Left forelimb (tissue), 1 donor: ENCODE measurements around the gene KRTAP2-3.
"Not testable (repeated sequence)": the region's sequence is repeated elsewhere in the genome, so short reads cannot be mapped to it uniquely, and the experiment has no call there.

ENCODE experiments used
- DNase-seq: peaks from one replicate; pipeline ENCODE4 v3.0.0-alpha.2; 2018; ENCODE audit warnings: low spot score

KRTAP2-3 gene

GRCh38 chr17:41060052-41060604, at the start of gene KRTAP2-3:
KRTAP2-3 (minus strand) TSS chr17:41060114; CDS start chr17:41060050, 64 bp downstream.
- no peak for DNase-seq

GRCh38 chr17:41108728-41109386, 48.9 kb upstream of the KRTAP2-3 start:
- DNase-seq: not testable (repeated sequence)

GRCh38 chr17:41107941-41108450, 48.1 kb upstream of the KRTAP2-3 start:
- DNase-seq: no peak

- not testable (repeated sequence) for DNase-seq
Measured at GRCh38 chr17:41105347-41105746, 45.4 kb upstream of the KRTAP2-3 start, which contains the start of gene KRTAP4-9. KRTAP4-9 (plus strand) TSS chr17:41105389; CDS start chr17:41105389, 0 bp downstream.

- DNase-seq: not testable (repeated sequence)
Measured at GRCh38 chr17:41104386-41105038, 44.6 kb upstream of the KRTAP2-3 start.

GRCh38 chr17:41103896-41104295, 44.0 kb upstream of the KRTAP2-3 start:
- no peak for DNase-seq

GRCh38 chr17:41101586-41102259, 41.8 kb upstream of the KRTAP2-3 start, which contains the start of gene KRTAP4-16:
KRTAP4-16 (minus strand) TSS chr17:41102209; CDS start chr17:41102209, 0 bp downstream.
- DNase-seq: no peak

GRCh38 chr17:41099682-41100480, 40.0 kb upstream of the KRTAP2-3 start:
- DNase-seq: not testable (repeated sequence)

GRCh38 chr17:41098481-41098880, 38.6 kb upstream of the KRTAP2-3 start:
- DNase-seq: no peak

- no peak for DNase-seq
Measured at GRCh38 chr17:41098042-41098441, 38.1 kb upstream of the KRTAP2-3 start, which contains the start of gene KRTAP4-8. KRTAP4-8 (minus strand) TSS chr17:41098142; CDS start chr17:41098084, 58 bp downstream.

GRCh38 chr17:41096055-41096454, 36.1 kb upstream of the KRTAP2-3 start:
- DNase-seq: no peak

GRCh38 chr17:41088760-41089352, 28.9 kb upstream of the KRTAP2-3 start:
- DNase-seq: not testable (repeated sequence)

- not testable (repeated sequence) for DNase-seq
Measured at GRCh38 chr17:41084100-41084856, 24.4 kb upstream of the KRTAP2-3 start, which contains the start of gene KRTAP4-7. KRTAP4-7 (plus strand) TSS chr17:41084150; CDS start chr17:41084207, 57 bp downstream.

- DNase-seq: not testable (repeated sequence)
Measured at GRCh38 chr17:41083427-41083826, 23.5 kb upstream of the KRTAP2-3 start.

- no peak for DNase-seq
Measured at GRCh38 chr17:41082626-41083025, 22.7 kb upstream of the KRTAP2-3 start.

GRCh38 chr17:41076788-41077187, 16.9 kb upstream of the KRTAP2-3 start:
- no peak for DNase-seq

- DNase-seq: no peak
Measured at GRCh38 chr17:41073676-41074075, 13.8 kb upstream of the KRTAP2-3 start.

- no peak for DNase-seq
Measured at GRCh38 chr17:41071606-41072360, 11.9 kb upstream of the KRTAP2-3 start.

- no peak for DNase-seq
Measured at GRCh38 chr17:41069031-41069430, 9.1 kb upstream of the KRTAP2-3 start.
